ENCODE measurements around the gene PCDHGA9.

The PCDHGA9 gene

DNA sequence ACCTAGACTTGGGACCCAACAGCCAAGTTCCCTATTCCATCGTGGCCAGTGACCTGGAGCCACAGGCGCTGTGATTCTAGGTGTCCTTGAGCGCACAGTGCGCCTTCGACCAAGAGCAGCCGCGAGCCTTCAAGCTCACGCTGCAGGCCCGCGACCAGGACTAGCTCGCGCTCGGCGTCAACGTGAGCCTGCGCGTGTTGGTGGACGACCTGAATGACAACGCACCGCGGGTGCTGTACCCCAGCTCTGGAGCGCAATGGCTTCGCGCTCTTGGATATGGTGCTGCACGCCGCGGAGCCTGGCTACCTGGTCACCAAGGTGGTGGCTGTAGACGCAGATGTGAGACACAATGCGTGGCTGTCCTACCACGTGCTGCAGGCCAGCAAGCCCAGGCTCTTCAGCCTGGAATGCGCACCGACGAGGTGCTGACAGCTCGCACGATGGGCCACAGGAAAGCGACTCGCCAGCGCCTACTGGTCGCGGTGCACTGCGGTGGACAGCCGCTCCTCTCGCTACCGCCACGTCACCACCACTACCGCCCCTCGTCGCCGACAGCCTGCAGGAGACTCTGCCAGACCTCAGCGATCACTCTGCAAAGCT is 39.1 kb downstream of the PCDHGA9 start:
- H3K9me3 Mint-ChIP-seq (ENCODE audit: low read depth): peaks cover 4% of the 10 kb centered on the region
- peaks cover 19% of the 10 kb centered on the region for H3K27me3 Mint-ChIP-seq
- no peak overlapping the region for H3K27ac Mint-ChIP-seq
- no peaks in the 10 kb centered on the region for H3K4me1 Mint-ChIP-seq (ENCODE audit: low read depth)
- H3K4me3 Mint-ChIP-seq: no peak overlapping the region
- H3K36me3 Mint-ChIP-seq: peaks cover 2% of the 10 kb centered on the region
